ENCODE data around the gene ABI3BP.
A peak's percentile ranks its signal among the peaks of the same experiment; 100 is the strongest.

The ABI3BP gene

DNA sequence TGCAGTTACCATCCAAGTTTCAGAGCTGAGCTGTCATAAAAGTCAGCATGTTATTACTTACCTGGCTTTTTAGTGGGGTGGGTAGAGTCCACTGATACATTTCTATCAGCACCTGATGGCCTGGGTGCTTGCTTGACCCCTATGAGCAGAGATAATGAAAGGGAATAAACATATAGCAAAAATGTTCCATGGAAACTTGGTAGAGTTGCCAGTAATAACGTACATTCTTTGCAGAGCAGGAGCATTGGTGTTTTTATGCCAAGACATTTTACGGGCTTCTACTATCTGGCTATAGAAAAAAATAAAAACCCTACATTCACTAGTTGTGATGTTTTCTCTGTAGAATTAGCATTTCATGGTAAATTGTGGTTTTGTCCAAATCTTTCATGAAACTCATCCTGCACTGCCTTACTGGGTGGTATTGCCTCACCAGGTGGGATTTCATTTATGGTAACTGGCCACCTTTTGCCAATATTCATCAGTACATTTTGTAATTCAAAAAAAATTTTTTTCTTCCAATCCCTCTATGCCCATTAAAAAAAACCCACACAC lies 213.1 kb downstream of the ABI3BP start:
- FAIRE-seq (no peak), DNase-seq (ENCODE audit: insufficient read length, low spot score) (no peak)

GRCh38 chr3:100779480-100779879 lies 213.7 kb downstream of the ABI3BP start:
- DNase-seq (ENCODE audit: insufficient read length, low spot score): no peak
- no peak for FAIRE-seq

- no peak for FAIRE-seq
- no peak for DNase-seq (ENCODE audit: insufficient read length, low spot score)
These were observed 215.9 kb downstream of the ABI3BP start for GRCh38 chr3:100777271-100777670.

DNA sequence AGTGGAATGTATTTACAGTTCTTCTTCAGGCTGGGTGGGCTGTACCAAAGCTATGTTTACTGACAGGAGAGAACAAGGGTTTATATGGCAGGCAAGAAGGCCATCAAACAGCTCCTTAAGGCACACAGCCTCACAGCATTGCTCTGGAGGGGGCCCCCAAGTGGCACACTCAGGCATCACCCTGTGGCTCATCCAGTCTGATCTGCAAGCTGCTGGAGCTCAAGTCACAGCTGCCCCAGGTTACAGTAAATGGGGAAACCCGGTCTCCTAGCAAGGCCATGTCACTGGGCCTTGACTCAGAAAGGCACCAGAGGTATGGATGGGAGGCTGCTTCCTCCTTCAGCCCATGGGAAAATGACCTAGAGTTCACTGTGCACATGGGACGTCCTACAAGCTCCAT lies 216.5 kb downstream of the ABI3BP start:
- FAIRE-seq: no peak

DNA sequence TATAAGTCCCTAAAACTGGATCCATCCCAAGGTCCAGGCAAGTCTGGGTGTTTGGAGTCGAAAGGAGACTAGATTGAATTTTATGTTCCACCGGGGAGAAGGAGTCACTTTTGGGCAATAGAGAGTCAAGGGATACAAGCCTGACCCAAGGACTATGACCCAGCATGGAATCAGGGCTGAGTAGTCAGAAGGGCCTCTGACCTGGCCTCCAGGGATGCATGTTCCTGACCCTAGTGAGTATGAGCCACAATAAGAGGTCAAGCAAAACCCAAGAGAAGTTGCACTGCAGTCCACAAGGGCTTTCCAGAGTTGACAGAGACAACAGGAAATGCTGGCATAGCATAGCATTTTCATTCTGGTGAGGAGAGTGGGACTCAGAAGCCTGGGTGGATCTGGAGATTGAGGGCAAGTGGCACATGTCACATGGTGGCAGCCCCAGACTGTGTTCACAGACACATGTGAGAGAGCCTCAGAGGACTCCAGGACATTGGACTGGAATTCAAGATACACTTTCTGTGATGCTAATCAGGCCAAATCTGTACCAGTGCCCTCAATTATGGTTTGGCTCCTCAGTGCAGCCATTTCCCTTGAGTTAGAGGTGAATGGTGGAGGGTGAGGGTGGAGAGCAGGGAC lies 217.0 kb downstream of the ABI3BP start:
- FAIRE-seq: no peak
- DNase-seq (ENCODE audit: insufficient read length, low spot score): no peak

More for the DNA sequence above, 216.5 kb downstream of the ABI3BP start:
- no peak for DNase-seq (ENCODE audit: insufficient read length, low spot score)

DNA sequence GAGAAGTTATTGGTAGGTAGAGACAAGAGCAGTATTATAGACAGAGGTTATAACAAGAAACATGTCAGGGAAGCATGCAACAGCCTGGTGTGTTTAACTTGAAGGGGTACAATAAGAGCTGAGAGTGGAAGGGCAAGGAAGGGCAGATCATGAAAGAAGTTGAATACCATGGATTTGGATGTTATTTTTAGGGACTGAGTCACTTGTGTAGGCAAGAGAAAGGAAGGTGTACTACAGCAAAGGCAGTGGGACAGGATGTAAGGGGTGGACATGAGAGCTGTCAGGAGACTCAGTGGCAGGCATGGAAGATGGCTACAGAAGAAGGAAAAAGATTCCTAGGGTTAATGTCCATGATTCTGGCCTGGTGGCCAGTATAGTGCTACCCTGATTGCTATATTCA lies 217.6 kb downstream of the ABI3BP start:
- DNase-seq (ENCODE audit: insufficient read length, low spot score) (no peak), FAIRE-seq (no peak)

GRCh38 chr3:100775226-100775625 lies 218.0 kb downstream of the ABI3BP start:
- DNase-seq (ENCODE audit: insufficient read length, low spot score): no peak
- peak; percentile 16 for FAIRE-seq

- no peak for FAIRE-seq
- no peak for DNase-seq (ENCODE audit: insufficient read length, low spot score)
These were observed 223.5 kb downstream of the ABI3BP start for GRCh38 chr3:100769693-100770092.

DNA sequence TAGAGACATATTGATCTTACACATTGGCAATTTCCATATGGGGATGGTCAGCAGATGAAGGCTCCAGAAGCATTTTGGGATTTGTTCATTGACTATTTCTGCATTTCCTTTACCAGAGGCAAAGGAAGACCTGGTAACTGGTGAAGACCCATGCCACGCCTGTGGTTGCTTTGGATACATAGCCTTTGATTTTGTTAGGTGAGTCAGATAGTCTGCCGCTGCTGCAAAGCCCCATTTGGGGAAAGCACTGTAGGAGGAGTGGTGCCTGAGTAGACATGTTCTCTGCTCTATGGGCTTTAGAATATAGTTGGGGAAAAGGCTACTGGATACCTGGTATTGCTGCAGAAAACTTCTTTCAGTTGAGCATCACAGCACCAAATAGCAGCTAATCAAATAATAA lies 227.2 kb downstream of the ABI3BP start:
- FAIRE-seq (no peak), DNase-seq (ENCODE audit: insufficient read length, low spot score) (no peak)

DNA sequence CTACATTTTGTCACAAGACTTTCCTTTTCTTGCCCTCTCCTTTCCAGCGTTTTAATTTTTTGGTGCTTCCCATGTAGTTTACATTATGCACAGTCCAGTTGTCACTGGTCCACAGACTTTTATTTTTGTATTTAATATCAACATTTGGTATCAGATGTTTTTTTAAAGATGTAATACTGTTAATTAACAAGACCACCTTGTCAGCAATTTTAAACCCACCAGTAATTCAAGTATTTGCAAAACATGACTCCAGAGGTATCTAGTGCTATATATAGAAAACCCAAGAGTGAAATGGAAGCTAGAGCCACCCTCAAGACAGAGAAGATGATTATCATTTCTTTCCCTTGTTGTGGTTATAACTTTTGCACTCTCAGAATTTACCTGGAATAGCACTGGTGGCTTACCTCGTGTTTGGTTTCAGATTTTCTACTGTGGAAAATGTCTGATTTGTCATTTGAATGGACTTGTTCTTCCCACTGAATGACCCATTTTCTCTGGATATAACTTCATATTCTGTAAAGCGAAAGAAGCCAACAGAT lies 227.7 kb downstream of the ABI3BP start:
- FAIRE-seq: no peak
- DNase-seq (ENCODE audit: insufficient read length, low spot score): no peak

DNA sequence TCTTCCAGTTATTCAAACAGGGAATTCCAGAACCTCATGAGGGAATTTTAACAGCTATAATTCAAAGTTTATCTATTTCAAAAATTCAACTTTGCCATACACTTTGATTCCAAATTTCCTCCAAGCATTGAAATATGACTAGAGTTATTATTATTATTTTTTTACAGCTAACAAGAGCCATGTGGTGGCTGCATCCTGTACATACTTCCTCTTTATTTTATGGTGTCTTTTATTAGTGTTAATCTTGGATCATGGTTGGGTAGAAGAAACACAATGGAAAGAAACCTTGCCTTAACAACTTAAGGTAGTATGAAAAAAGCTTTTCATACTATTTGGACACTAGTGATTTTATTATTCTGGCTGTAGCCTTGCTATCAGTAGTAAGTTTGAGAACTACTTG lies 231.3 kb downstream of the ABI3BP start:
- no peak for DNase-seq (ENCODE audit: insufficient read length, low spot score)
- no peak for FAIRE-seq

DNA sequence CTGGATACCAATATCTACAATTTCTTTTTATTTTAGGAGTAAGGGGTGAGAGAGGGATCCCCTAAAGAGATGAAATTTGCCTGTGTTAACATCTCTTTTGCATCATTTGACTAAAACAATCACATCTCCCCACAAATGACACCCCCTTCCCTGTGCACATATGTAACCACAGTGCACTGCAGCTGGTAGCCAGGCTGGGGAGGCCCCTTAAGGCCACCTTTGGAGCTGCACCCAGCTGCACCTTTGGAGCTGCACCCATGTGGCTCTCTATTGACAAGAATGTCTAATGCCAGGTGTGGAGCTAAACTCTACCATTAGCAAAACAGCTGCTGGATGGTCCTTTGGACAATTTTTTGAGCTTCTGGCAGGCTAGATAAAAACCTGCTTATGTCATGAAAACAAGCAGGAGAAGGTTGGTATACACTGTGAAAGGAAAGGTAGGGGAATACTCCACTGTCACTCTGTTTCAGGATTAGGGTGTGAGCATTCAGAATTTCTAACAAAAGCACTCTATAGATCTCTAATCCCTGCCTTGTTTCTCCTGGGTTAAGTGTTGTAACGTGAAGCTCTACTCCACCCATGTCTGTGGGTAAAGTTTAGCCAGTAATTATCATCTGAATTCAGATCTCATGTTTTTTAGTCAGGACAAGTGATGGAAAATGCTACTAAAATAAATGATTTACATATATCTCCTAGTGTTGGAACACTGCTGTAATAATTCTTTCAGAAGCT lies 231.8 kb downstream of the ABI3BP start:
- peak; percentile 4 for DNase-seq (ENCODE audit: insufficient read length, low spot score)
- no peak for FAIRE-seq

GRCh38 chr3:100760377-100760776 lies 232.8 kb downstream of the ABI3BP start:
- DNase-seq (ENCODE audit: insufficient read length, low spot score): no peak
- FAIRE-seq: no peak

- DNase-seq (ENCODE audit: insufficient read length, low spot score) (no peak), FAIRE-seq (no peak)
These were observed 233.3 kb downstream of the ABI3BP start for GRCh38 chr3:100759950-100760349.

GRCh38 chr3:100759159-100759558 lies 234.1 kb downstream of the ABI3BP start:
- DNase-seq (ENCODE audit: insufficient read length, low spot score): no peak
- no peak for FAIRE-seq

DNA sequence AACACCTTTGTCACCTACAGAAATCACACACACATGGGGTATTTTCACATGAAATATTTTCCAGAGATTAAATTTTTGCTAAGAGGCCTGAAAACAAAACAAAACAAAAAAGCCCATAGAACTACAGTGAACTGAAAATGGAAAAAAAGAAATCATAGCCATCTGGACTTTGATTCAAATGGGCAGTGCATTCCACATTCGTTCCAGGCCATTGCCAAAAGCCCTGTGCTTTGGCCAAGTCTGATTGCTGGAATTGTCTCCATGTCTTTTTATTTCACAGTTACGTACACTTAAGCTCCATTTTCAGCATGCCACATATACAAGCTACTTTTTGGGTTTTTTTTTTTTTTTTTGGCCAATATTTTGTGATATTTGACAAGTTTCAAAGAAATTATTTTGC lies 236.8 kb downstream of the ABI3BP start:
- no peak for FAIRE-seq
- no peak for DNase-seq (ENCODE audit: insufficient read length, low spot score)

GRCh38 chr3:100754563-100755334 lies 238.5 kb downstream of the ABI3BP start:
- no peak for FAIRE-seq
- DNase-seq (ENCODE audit: insufficient read length, low spot score): no peak

DNA sequence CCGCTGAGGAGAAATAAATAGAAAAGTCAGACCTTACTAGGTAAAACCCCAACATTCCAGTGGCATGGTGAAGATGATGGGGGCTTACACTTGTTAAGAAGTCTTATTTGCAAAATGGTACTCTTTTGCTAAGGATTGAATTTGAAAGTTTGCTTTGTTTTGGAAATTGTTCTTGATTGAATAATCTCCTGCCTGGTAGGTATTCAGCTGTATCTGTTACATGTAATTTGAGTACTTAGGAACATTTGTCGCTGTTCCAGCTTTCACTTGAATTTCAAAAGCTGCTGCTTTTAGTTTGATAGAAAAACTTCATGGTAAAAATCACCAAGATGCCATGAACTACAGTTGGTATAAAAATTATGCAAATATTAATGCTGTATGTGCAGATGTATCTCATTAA lies 239.4 kb downstream of the ABI3BP start:
- FAIRE-seq: no peak

GRCh38 chr3:100748967-100749366 lies 244.3 kb downstream of the ABI3BP start:
- FAIRE-seq: no peak
- no peak for DNase-seq (ENCODE audit: insufficient read length, low spot score)

More for the DNA sequence above, 239.4 kb downstream of the ABI3BP start:
- DNase-seq (ENCODE audit: insufficient read length, low spot score): no peak

GRCh38 chr3:100748220-100748619 lies 245.0 kb downstream of the ABI3BP start:
- DNase-seq (ENCODE audit: insufficient read length, low spot score) (no peak), FAIRE-seq (peak; percentile 20)

GRCh38 chr3:100746092-100746491 lies 247.1 kb downstream of the ABI3BP start:
- DNase-seq (ENCODE audit: insufficient read length, low spot score): no peak
- FAIRE-seq: no peak

Measured in HTR-8/SVneo (cell line).